H9 (cell line): ENCODE measurements around the gene ITGB1BP1. TPM values are rescaled to one million over a fixed set of nuclear protein-coding genes. Genes with fewer than 3 reads are reported as not detected.

Experiments
- DNase-seq: peaks from one replicate; pipeline ENCODE4 v3.0.0-alpha.2; 2017
- H2AFZ ChIP-seq: one replicate; pipeline ENCODE4 v1.6.1; 2013; ENCODE audit warnings: mild to moderate bottlenecking, low read length, control low read depth, moderate library complexity
- H2AK5ac ChIP-seq: 2 replicates; pipeline ENCODE4 v1.6.1; 2013; ENCODE audit warnings: low read length, control low read depth, mixed read lengths; ENCODE audit not compliant: insufficient read length
- H2BK120ac ChIP-seq: one replicate; pipeline ENCODE4 v1.6.1; 2013; ENCODE audit warnings: low read depth, mild to moderate bottlenecking, low read length, control low read depth, inconsistent platforms; ENCODE audit not compliant: poor library complexity, severe bottlenecking
- H2BK12ac ChIP-seq: 2 replicates; pipeline ENCODE4 v1.6.1; 2013; ENCODE audit warnings: low read length, control low read depth, mixed read lengths, low read depth; ENCODE audit not compliant: insufficient read length
- H2BK15ac ChIP-seq: 2 replicates; pipeline ENCODE4 v1.6.1; 2013; ENCODE audit warnings: low read depth, low read length, control low read depth
- H2BK20ac ChIP-seq: one replicate; pipeline ENCODE4 v1.6.1; 2013; ENCODE audit warnings: low read depth, mild to moderate bottlenecking, low read length, control low read depth, inconsistent platforms; ENCODE audit not compliant: poor library complexity, severe bottlenecking
- H2BK5ac ChIP-seq: 2 replicates; pipeline ENCODE4 v1.6.1; 2013; ENCODE audit warnings: low read length, control low read depth, mixed read lengths; ENCODE audit not compliant: insufficient read length
- H3K14ac ChIP-seq: 2 replicates; pipeline ENCODE4 v1.6.1; 2013; ENCODE audit warnings: low read length, control low read depth; ENCODE audit not compliant: insufficient read depth
- H3K18ac ChIP-seq: 2 replicates; pipeline ENCODE4 v1.6.1; 2013; ENCODE audit warnings: low read depth, mild to moderate bottlenecking, mixed read lengths, low read length, control low read depth; ENCODE audit not compliant: insufficient read length
- H3K23ac ChIP-seq: 2 replicates; pipeline ENCODE4 v1.6.1; 2013; ENCODE audit warnings: low read length, control low read depth, mixed read lengths, low read depth; ENCODE audit not compliant: insufficient read length
- H3K23me2 ChIP-seq: 2 replicates; pipeline ENCODE4 v1.6.1; 2013; ENCODE audit warnings: low read depth, mild to moderate bottlenecking, mixed read lengths, low read length, control low read depth; ENCODE audit not compliant: insufficient read length, poor library complexity, severe bottlenecking
- H3K27ac ChIP-seq: 2 replicates; pipeline ENCODE4 v1.5.1; 2013; ENCODE audit warnings: low read length, control low read depth, mixed read lengths, low read depth; ENCODE audit not compliant: insufficient read length
- H3K27me3 ChIP-seq: 2 replicates; pipeline ENCODE4 v1.6.1; 2013; ENCODE audit warnings: low read length, control low read depth, inconsistent platforms; ENCODE audit not compliant: insufficient read depth
- H3K4ac ChIP-seq: 2 replicates; pipeline ENCODE4 v1.6.1; 2013; ENCODE audit warnings: low read depth, mild to moderate bottlenecking, control low read depth, inconsistent platforms, low read length, moderate library complexity
- H3K4me1 ChIP-seq: 2 replicates; pipeline ENCODE4 v1.6.1; 2013; ENCODE audit warnings: low read length, control low read depth, inconsistent platforms; ENCODE audit not compliant: insufficient read depth
- H3K4me2 ChIP-seq: 2 replicates; pipeline ENCODE4 v1.6.1; 2013; ENCODE audit warnings: low read length, control low read depth, mixed read lengths; ENCODE audit not compliant: insufficient read length, insufficient read depth
- H3K56ac ChIP-seq: 2 replicates; pipeline ENCODE4 v1.6.1; 2013; ENCODE audit warnings: low read depth, mild to moderate bottlenecking, mixed read lengths, low read length, control low read depth; ENCODE audit not compliant: insufficient read length
- H3K79me1 ChIP-seq: 2 replicates; pipeline ENCODE4 v1.6.1; 2013; ENCODE audit warnings: low read depth, mild to moderate bottlenecking, moderate library complexity, low read length, control low read depth, inconsistent platforms; ENCODE audit not compliant: insufficient read depth, poor library complexity, severe bottlenecking
- H3K79me2 ChIP-seq: 2 replicates; pipeline ENCODE4 v1.6.1; 2013; ENCODE audit warnings: low read length, control low read depth, inconsistent platforms; ENCODE audit not compliant: insufficient read depth
- H3K9ac ChIP-seq: 2 replicates; pipeline ENCODE4 v1.6.1; 2013; ENCODE audit warnings: low read length, control low read depth, mixed read lengths; ENCODE audit not compliant: insufficient read length; ENCODE audit errors: extremely low read depth
- H3K9me3 ChIP-seq: one replicate; pipeline ENCODE4 v1.6.1; 2013; ENCODE audit warnings: low read depth, low read length, inconsistent platforms; ENCODE audit not compliant: control insufficient read depth
- H3T11ph ChIP-seq: one replicate; pipeline ENCODE4 v1.6.1; 2013; ENCODE audit warnings: mild to moderate bottlenecking, low read length, control low read depth, inconsistent platforms
- H4K20me1 ChIP-seq: one replicate; pipeline ENCODE4 v1.6.1; 2013; ENCODE audit not compliant: control insufficient read depth, insufficient read length, insufficient read depth
- H4K5ac ChIP-seq: 2 replicates; pipeline ENCODE4 v1.6.1; 2013; ENCODE audit warnings: low read depth, mild to moderate bottlenecking, mixed read lengths, low read length, control low read depth; ENCODE audit not compliant: insufficient read length
- H4K8ac ChIP-seq: replicated peaks from 2 replicates; pipeline ENCODE4 v1.6.1; 2013; ENCODE audit warnings: low read length, control low read depth, mixed read lengths, low read depth; ENCODE audit not compliant: insufficient read length
- H4K91ac ChIP-seq: 2 replicates; pipeline ENCODE4 v1.6.1; 2013; ENCODE audit warnings: low read depth, mild to moderate bottlenecking, moderate library complexity, mixed read lengths, low read length, control low read depth; ENCODE audit not compliant: insufficient read length
- H3K27ac Mint-ChIP-seq, 3 experiments: 2 replicates in 2 of 3; 3 replicates in 1 of 3; pipeline ENCODE4 v1.8.0; 2020 to 2021; ENCODE audit warnings: mixed read lengths in 3 of 3, mild to moderate bottlenecking in 1 of 3, moderate library complexity in 1 of 3
- H3K27me3 Mint-ChIP-seq: 2 replicates; pipeline ENCODE4 v1.8.0; 2021; ENCODE audit warnings: low read depth, mild to moderate bottlenecking, moderate library complexity, mixed read lengths
- H3K36me3 Mint-ChIP-seq, 3 experiments: 2 replicates in 2 of 3; 3 replicates in 1 of 3; pipeline ENCODE4 v1.8.0; 2020 to 2021; ENCODE audit warnings: low read depth in 3 of 3, mixed read lengths in 3 of 3; ENCODE audit not compliant: insufficient read depth in 1 of 3
- H3K4me1 Mint-ChIP-seq, 2 experiments: 2 replicates each; pipeline ENCODE4 v1.8.0; 2020; ENCODE audit warnings: mixed read lengths in 2 of 2
- H3K4me3 Mint-ChIP-seq, 2 experiments: 2 replicates in 1 of 2; 3 replicates in 1 of 2; pipeline ENCODE4 v1.8.0; 2020 to 2021; ENCODE audit warnings: mild to moderate bottlenecking in 2 of 2, mixed read lengths in 2 of 2, moderate library complexity in 1 of 2
- H3K9me3 Mint-ChIP-seq, 2 experiments: 2 replicates in 1 of 2; 3 replicates in 1 of 2; pipeline ENCODE4 v1.8.0; 2020; ENCODE audit warnings: mild to moderate bottlenecking in 2 of 2, mixed read lengths in 2 of 2, moderate library complexity in 1 of 2
- WGBS: extraction: QIAGEN DNeasy Blood & Tissue Kit; methylation state at CpG from one replicate; pipeline ENCODE4 v1.1.7; 2013; ENCODE audit warnings: missing lambda C conversion rate, low lambda C conversion rate, mixed read lengths; ENCODE audit not compliant: insufficient read length; ENCODE audit errors: extremely low coverage; 5-methylcytosine and 5-hydroxymethylcytosine counted together
- total RNA-seq: library from RNA; stranded (reverse); gene quantifications from 2 replicates; pipeline ENCODE4 v1.2.1, GENCODE V29; 2021
- TF ChIP-seq, protein P1 (sequence below): fragments of 200-600 bp; sonication (generic); conservative IDR thresholded peaks from 3 replicates; pipeline ENCODE4 v1.8.0; 2021; ENCODE audit warnings: antibody characterized with exemption, mild to moderate bottlenecking

The ITGB1BP1 gene
- total RNA-seq, 1 experiment from 2014 or later: 38.7 TPM

DNA sequence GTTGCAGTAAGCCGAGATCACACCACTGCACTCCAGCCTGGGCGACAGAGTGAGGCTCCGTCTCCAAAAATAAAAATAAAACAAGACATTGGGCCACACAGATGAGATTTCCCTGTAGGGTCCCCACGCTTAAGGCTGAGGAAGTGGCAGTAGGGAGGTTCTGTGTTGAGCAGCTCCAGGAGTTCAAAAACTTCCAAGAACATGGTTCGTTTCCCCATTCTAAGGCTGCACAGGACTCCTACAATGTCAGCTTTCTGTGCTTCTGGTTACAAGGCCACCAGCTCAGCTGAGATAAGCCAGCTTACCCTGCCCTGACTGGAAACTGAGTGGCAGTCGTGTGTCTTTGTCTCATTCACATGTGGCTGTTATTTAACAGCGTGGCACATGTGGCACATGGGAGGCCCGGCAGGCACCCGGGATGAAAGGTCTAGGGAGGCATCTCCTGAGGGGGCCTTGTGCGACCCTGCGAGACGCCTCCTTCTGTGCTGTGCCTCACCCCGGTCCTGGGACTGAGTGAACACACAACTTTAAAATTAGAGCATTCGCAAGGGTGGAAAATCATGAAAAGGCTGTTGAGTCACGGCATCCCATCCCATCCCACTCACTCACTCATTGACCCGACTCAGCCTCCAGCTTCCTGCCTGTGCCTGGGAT is 7.7 kb downstream of the ITGB1BP1 start:
- Histone ChIP-seq H2AK5ac (no peak overlapping the region), H4K20me1 (no peaks in the 10 kb centered on the region), H3K27ac (no peak overlapping the region), H3K14ac (no peak overlapping the region), H3K9me3 (no peaks in the 10 kb centered on the region), H4K91ac (no peak overlapping the region), H2BK5ac (no peak overlapping the region), H3T11ph (no peak overlapping the region), H3K18ac (no peak overlapping the region), H2BK20ac (no peak overlapping the region), H2BK15ac (no peak overlapping the region), H2BK120ac (no peak overlapping the region), H3K27me3 (no peaks in the 10 kb centered on the region), H4K8ac (no peak overlapping the region), H3K4ac (no peak overlapping the region), H3K9ac (no peak overlapping the region), H3K23me2 (no peaks in the 10 kb centered on the region), H3K4me1 (no peaks in the 10 kb centered on the region), H2BK12ac (no peak overlapping the region), H4K5ac (no peak overlapping the region), H3K79me1 (no peaks in the 10 kb centered on the region), H2AFZ (no peak overlapping the region), H3K4me2 (no peak overlapping the region), H3K23ac (no peak overlapping the region), H3K79me2 (no peaks in the 10 kb centered on the region), H3K56ac (no peak overlapping the region)
- no peak for DNase-seq
- H3K9me3 Mint-ChIP-seq: no peaks in the 10 kb centered on the region
- H3K36me3 Mint-ChIP-seq: peaks cover 0 to 14% (median 6%) of the 10 kb centered on the region in 3 experiments; a peak in 6 of 7 replicates
- WGBS: no CpG with 5 or more reads among the region's 16 CpGs
- TF ChIP-seq, protein P1, sequence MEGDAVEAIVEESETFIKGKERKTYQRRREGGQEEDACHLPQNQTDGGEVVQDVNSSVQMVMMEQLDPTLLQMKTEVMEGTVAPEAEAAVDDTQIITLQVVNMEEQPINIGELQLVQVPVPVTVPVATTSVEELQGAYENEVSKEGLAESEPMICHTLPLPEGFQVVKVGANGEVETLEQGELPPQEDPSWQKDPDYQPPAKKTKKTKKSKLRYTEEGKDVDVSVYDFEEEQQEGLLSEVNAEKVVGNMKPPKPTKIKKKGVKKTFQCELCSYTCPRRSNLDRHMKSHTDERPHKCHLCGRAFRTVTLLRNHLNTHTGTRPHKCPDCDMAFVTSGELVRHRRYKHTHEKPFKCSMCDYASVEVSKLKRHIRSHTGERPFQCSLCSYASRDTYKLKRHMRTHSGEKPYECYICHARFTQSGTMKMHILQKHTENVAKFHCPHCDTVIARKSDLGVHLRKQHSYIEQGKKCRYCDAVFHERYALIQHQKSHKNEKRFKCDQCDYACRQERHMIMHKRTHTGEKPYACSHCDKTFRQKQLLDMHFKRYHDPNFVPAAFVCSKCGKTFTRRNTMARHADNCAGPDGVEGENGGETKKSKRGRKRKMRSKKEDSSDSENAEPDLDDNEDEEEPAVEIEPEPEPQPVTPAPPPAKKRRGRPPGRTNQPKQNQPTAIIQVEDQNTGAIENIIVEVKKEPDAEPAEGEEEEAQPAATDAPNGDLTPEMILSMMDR: no peak
- H3K27ac Mint-ChIP-seq: no peak overlapping the region
- H3K27me3 Mint-ChIP-seq: no peaks in the 10 kb centered on the region
- H3K4me3 Mint-ChIP-seq: no peak overlapping the region
- H3K4me1 Mint-ChIP-seq: no peaks in the 10 kb centered on the region
